Chondrocyte (in vitro differentiated cells): Measurements from ENCODE around the gene SEPTIN11. TPM values are rescaled to one million over a fixed set of nuclear protein-coding genes. Genes with fewer than 3 reads are reported as not detected.

Experiments used
- DNase-seq: peaks from one replicate; pipeline ENCODE4 v3.0.0; 2021; ENCODE audit warnings: mixed read lengths, low spot score
- H3K27ac Mint-ChIP-seq: one replicate; pipeline ENCODE4 v1.8.0; 2021; ENCODE audit warnings: mild to moderate bottlenecking, moderate library complexity, mixed read lengths; ENCODE audit not compliant: unreplicated experiment
- H3K27me3 Mint-ChIP-seq: 2 replicates; pipeline ENCODE4 v1.8.0; 2021; ENCODE audit warnings: low read depth, mixed read lengths
- H3K36me3 Mint-ChIP-seq: 2 replicates; pipeline ENCODE4 v1.8.0; 2021; ENCODE audit warnings: low read depth, mixed read lengths
- H3K4me1 Mint-ChIP-seq: 2 replicates; pipeline ENCODE4 v1.8.0; 2021; ENCODE audit warnings: low read depth, mild to moderate bottlenecking, mixed read lengths
- H3K4me3 Mint-ChIP-seq: one replicate; pipeline ENCODE4 v1.8.0; 2021; ENCODE audit warnings: mild to moderate bottlenecking, moderate library complexity, mixed read lengths; ENCODE audit not compliant: unreplicated experiment
- H3K9me3 Mint-ChIP-seq: 2 replicates; pipeline ENCODE4 v1.8.0; 2021; ENCODE audit warnings: low read depth, mixed read lengths
- CTCF ChIP-seq: fragments of 200-600 bp; sonication (generic); IDR thresholded peaks from 2 replicates; pipeline ENCODE4 v1.5.0; 2021; ENCODE audit warnings: antibody characterized with exemption, mild to moderate bottlenecking, moderate library complexity
- long read RNA-seq: library from polyadenylated mRNA; stranded (forward); transcript quantifications from one replicate; pipeline ENCODE4 v2.0.0, GENCODE V29; 2021
- total RNA-seq: library from RNA; stranded (reverse); gene quantifications from 3 replicates; pipeline ENCODE4 v1.2.1, GENCODE V29; 2021

Gene SEPTIN11
- total RNA-seq, result 643 to 720 TPM (median 718 TPM) in 3 replicates
- long read RNA-seq, full-length matches to known transcripts, result 526 of 722 reads
- long read RNA-seq, partial matches to known transcripts, result 26 of 722 reads
- long read RNA-seq, other reads (novel, unspliced or antisense), result 170 of 722 reads

GRCh38 chr4:76949276-76950051, at the start of gene SEPTIN11:
SEPTIN11 (plus strand) TSS chr4:76949752; CDS start chr4:76949904, 152 bp downstream.
- H3K27me3 Mint-ChIP-seq, result no peaks in the 10 kb centered on the region
- H3K4me1 Mint-ChIP-seq, result peaks cover 64% of the 10 kb centered on the region
- H3K36me3 Mint-ChIP-seq, result peaks cover 16% of the 10 kb centered on the region
- peak within 1 kb of the TSS; percentile 92 for H3K27ac Mint-ChIP-seq
- peak; percentile 38 for TF ChIP-seq CTCF
- peak within 1 kb of the TSS; percentile 84 for H3K4me3 Mint-ChIP-seq
- DNase-seq, result peak; percentile 99
- no peaks in the 10 kb centered on the region for H3K9me3 Mint-ChIP-seq

GRCh38 chr4:76902233-76902890, 47.2 kb upstream of the SEPTIN11 start:
- Mint-ChIP-seq H3K27me3 (no peaks in the 10 kb centered on the region), H3K9me3 (peaks cover 5% of the 10 kb centered on the region), H3K4me1 (peaks cover 36% of the 10 kb centered on the region), H3K4me3 (no peak overlapping the region), H3K36me3 (peaks cover 11% of the 10 kb centered on the region), H3K27ac (no peak overlapping the region)
- no peak for TF ChIP-seq CTCF
- no peak for DNase-seq

GRCh38 chr4:76904646-76905190, 44.8 kb upstream of the SEPTIN11 start:
- Mint-ChIP-seq H3K27ac (peak overlapping the region; percentile 46), H3K27me3 (no peaks in the 10 kb centered on the region), H3K9me3 (peaks cover 22% of the 10 kb centered on the region), H3K4me1 (peaks cover 20% of the 10 kb centered on the region), H3K36me3 (peaks cover 15% of the 10 kb centered on the region), H3K4me3 (no peak overlapping the region)
- no peak for DNase-seq
- no peak for TF ChIP-seq CTCF

- no peak for TF ChIP-seq CTCF
- Mint-ChIP-seq H3K4me3 (no peak overlapping the region), H3K27ac (peak overlapping the region; percentile 89), H3K9me3 (peaks cover 22% of the 10 kb centered on the region), H3K27me3 (no peaks in the 10 kb centered on the region), H3K4me1 (peaks cover 17% of the 10 kb centered on the region), H3K36me3 (peaks cover 15% of the 10 kb centered on the region)
- DNase-seq, result no peak
Measured at GRCh38 chr4:76905521-76905920, 44.0 kb upstream of the SEPTIN11 start.

GRCh38 chr4:76909711-76910110, 39.8 kb upstream of the SEPTIN11 start:
- H3K4me3 Mint-ChIP-seq, result no peak overlapping the region
- H3K36me3 Mint-ChIP-seq, result peaks cover 15% of the 10 kb centered on the region
- no peak for DNase-seq
- no peaks in the 10 kb centered on the region for H3K27me3 Mint-ChIP-seq
- no peak overlapping the region for H3K27ac Mint-ChIP-seq
- H3K9me3 Mint-ChIP-seq, result peaks cover 22% of the 10 kb centered on the region
- peaks cover 20% of the 10 kb centered on the region for H3K4me1 Mint-ChIP-seq
- TF ChIP-seq CTCF, result no peak
